ENCODE results near the gene CNOT8. TPM values are rescaled to one million over a fixed set of nuclear protein-coding genes. Genes with fewer than 3 reads are reported as not detected.

CNOT8 gene
- total and polyA plus RNA-seq, 9 donors: 34.0 to 51.0 (median 40.5) TPM

- Histone ChIP-seq H3K36me3 (no peaks in the 10 kb centered on the region), H3K27ac (no peak overlapping the region), H3K27me3 (no peaks in the 10 kb centered on the region), H3K4me3 (no peak overlapping the region), H3K4me1 (ENCODE audit: insufficient read depth) (no peaks in the 10 kb centered on the region), H3K9me3 (peaks cover 0 to 4% of the 10 kb centered on the region in 2 donors)
- 75 to 88% (median 81%) methylated on average over 13 of the region's 13 CpGs for WGBS, 3 donors
- intact Hi-C loops (cut with DNase I): no loop called here
- no peak for DNase-seq
- no peak for TF ChIP-seq POLR2A (IDR thresholded peaks at IDR 0.05)
- TF ChIP-seq CTCF (IDR thresholded peaks at IDR 0.05): no peak
- no peak for TF ChIP-seq EP300 (IDR thresholded peaks at IDR 0.05)
These were observed 33.9 kb downstream of the CNOT8 start for GRCh38 chr5:154892369-154892771.

GRCh38 chr5:154893381-154893780 lies 35.0 kb downstream of the CNOT8 start:
- TF ChIP-seq EP300 (IDR thresholded peaks at IDR 0.05) (no peak), CTCF (IDR thresholded peaks at IDR 0.05) (no peak), POLR2A (IDR thresholded peaks at IDR 0.05) (no peak)
- no peaks in the 10 kb centered on the region for H3K36me3 ChIP-seq
- H3K9me3 ChIP-seq: no peaks in the 10 kb centered on the region
- DNase-seq: no peak
- no peaks in the 10 kb centered on the region for H3K27me3 ChIP-seq
- intact Hi-C loops (cut with DNase I): no loop called here
- WGBS, 3 donors: 79 to 90% (median 84%) methylated on average over 5 of the region's 5 CpGs
- no peak overlapping the region for H3K27ac ChIP-seq
- no peak overlapping the region for H3K4me3 ChIP-seq
- H3K4me1 ChIP-seq (ENCODE audit: insufficient read depth): no peaks in the 10 kb centered on the region

GRCh38 chr5:154895606-154896561 lies 37.5 kb downstream of the CNOT8 start:
- no peaks in the 10 kb centered on the region for H3K4me1 ChIP-seq (ENCODE audit: insufficient read depth)
- H3K36me3 ChIP-seq: no peaks in the 10 kb centered on the region
- no peaks in the 10 kb centered on the region for H3K27me3 ChIP-seq
- H3K4me3 ChIP-seq: no peak overlapping the region
- intact Hi-C loops (cut with DNase I): no loop called here
- TF ChIP-seq POLR2A (IDR thresholded peaks at IDR 0.05) (no peak), EP300 (IDR thresholded peaks at IDR 0.05) (no peak), CTCF (IDR thresholded peaks at IDR 0.05) (no peak)
- WGBS, 3 donors: 80 to 84% (median 83%) methylated on average over 14 of the region's 14 CpGs
- no peaks in the 10 kb centered on the region for H3K9me3 ChIP-seq
- no peak overlapping the region for H3K27ac ChIP-seq
- no peak for DNase-seq

GRCh38 chr5:154896562-154897165 lies 38.2 kb downstream of the CNOT8 start:
- TF ChIP-seq CTCF (IDR thresholded peaks at IDR 0.05) (no peak), POLR2A (IDR thresholded peaks at IDR 0.05) (no peak), EP300 (IDR thresholded peaks at IDR 0.05) (no peak)
- no peak for DNase-seq
- no peaks in the 10 kb centered on the region for H3K36me3 ChIP-seq
- no peaks in the 10 kb centered on the region for H3K27me3 ChIP-seq
- H3K4me1 ChIP-seq (ENCODE audit: insufficient read depth): no peaks in the 10 kb centered on the region
- intact Hi-C loops (cut with DNase I): no loop called here
- H3K27ac ChIP-seq: no peak overlapping the region
- no peaks in the 10 kb centered on the region for H3K9me3 ChIP-seq
- no peak overlapping the region for H3K4me3 ChIP-seq

All from ovary (tissue), 9 donors.